Bronchial epithelial cell (primary cell): ENCODE results near the gene MALRD1. TPM values are rescaled to one million over a fixed set of nuclear protein-coding genes. Genes with fewer than 3 reads are reported as not detected.

Experiments used
- DNase-seq: peaks from one replicate; pipeline ENCODE4 v3.0.0-alpha.2; 2010; ENCODE audit warnings: low read depth
- FAIRE-seq: peaks from 2 replicates; lab custom pipeline; 2011; peaks lifted over from hg19 to GRCh38; lab: Jason Lieb, UNC
- H3K27me3 ChIP-seq: 2 replicates; pipeline ENCODE4 v1.5.1; 2011; ENCODE audit warnings: low read length; ENCODE audit not compliant: control insufficient read depth, insufficient read depth
- H3K36me3 ChIP-seq: 2 replicates; pipeline ENCODE4 v1.5.1; 2011; ENCODE audit warnings: low read length; ENCODE audit not compliant: control insufficient read depth, insufficient read depth
- H3K4me3 ChIP-seq: 2 replicates; pipeline ENCODE4 v1.5.1; 2011; ENCODE audit warnings: mild to moderate bottlenecking, low read depth, low read length, control low read depth
- total RNA-seq: library from RNA; depleted of rRNA; stranded (reverse); fragments of >200 nt; gene quantifications from 2 replicates; pipeline ENCODE4 v1.2.1, GENCODE V29; 2014
- TF ChIP-seq, protein P1 (sequence below): IDR thresholded peaks from 2 replicates; pipeline ENCODE4 v1.5.1; 2011; ENCODE audit warnings: mild to moderate bottlenecking, moderate library complexity, low read length, control low read depth, inconsistent platforms; ENCODE audit not compliant: insufficient read depth, severe bottlenecking

MALRD1 gene
- total RNA-seq, 1 donor from 2014 or later = not detected

DNA sequence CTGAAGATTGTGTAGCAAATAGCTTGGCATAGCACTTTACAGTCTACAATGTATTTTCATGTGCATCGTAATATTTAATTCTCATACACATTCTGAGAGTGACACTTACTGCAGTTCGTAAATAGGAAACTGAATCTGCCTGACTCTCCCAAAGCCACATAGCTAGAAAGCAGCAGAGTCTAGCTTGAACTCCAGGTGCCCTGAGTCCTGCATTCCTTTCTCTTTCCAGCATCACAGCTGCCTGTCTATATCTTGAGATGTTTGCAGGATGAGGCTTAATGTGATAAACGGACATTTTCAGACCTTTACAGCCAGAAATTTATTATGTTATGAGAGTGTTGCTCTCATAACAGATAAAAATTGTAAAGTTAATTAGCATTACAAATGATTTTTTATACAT, 634.8 kb downstream of the MALRD1 start:
- no peaks in the 10 kb centered on the region for H3K36me3 ChIP-seq
- TF ChIP-seq, protein P1, sequence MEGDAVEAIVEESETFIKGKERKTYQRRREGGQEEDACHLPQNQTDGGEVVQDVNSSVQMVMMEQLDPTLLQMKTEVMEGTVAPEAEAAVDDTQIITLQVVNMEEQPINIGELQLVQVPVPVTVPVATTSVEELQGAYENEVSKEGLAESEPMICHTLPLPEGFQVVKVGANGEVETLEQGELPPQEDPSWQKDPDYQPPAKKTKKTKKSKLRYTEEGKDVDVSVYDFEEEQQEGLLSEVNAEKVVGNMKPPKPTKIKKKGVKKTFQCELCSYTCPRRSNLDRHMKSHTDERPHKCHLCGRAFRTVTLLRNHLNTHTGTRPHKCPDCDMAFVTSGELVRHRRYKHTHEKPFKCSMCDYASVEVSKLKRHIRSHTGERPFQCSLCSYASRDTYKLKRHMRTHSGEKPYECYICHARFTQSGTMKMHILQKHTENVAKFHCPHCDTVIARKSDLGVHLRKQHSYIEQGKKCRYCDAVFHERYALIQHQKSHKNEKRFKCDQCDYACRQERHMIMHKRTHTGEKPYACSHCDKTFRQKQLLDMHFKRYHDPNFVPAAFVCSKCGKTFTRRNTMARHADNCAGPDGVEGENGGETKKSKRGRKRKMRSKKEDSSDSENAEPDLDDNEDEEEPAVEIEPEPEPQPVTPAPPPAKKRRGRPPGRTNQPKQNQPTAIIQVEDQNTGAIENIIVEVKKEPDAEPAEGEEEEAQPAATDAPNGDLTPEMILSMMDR = no peak
- no peak overlapping the region for H3K4me3 ChIP-seq
- FAIRE-seq (no peak), DNase-seq (no peak)
- no peaks in the 10 kb centered on the region for H3K27me3 ChIP-seq

DNA sequence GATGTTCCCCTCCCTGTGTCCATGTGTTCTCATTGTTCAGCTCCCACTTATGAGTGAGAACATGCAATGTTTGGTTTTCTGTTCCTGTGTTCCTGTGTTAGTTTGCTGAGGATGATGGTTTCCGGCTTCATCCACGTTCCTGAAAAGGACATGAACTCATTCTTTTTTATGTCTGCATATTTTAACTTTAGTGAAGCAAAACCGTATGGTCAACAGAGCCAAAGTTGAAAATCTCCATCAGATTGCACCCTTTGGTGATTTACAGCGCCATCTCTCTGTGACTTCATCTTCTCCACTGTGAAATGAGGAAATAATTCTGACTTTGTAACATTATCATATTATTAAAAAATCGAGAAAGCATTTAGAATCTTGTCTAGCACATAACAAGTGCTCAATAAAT, 635.4 kb downstream of the MALRD1 start:
- no peaks in the 10 kb centered on the region for H3K27me3 ChIP-seq
- no peaks in the 10 kb centered on the region for H3K36me3 ChIP-seq
- H3K4me3 ChIP-seq = no peak overlapping the region
- no peak for DNase-seq
- no peak for FAIRE-seq
- TF ChIP-seq, protein P1 = no peak

DNA sequence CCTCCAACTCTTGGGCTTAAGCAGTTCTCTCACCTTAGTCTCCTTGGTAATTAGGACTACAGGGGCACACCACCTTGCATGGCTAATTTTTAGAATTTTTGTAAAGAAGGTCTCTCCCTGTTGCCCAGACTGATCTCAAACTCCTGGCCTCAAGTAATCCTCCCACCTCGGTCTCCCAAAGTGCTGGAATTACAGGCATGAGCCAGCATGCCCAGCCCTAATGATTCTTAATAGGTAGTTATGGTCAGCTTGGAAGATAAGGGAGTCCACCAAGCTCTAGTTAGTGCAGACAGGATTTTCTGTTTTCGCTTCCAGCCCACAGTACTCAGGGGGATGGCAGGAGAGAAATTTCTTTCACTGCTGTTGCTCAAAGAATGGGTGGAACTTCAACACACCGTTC, 639.7 kb downstream of the MALRD1 start:
- Histone ChIP-seq H3K4me3 (no peak overlapping the region), H3K36me3 (no peaks in the 10 kb centered on the region), H3K27me3 (no peaks in the 10 kb centered on the region)
- TF ChIP-seq, protein P1 = no peak
- no peak for DNase-seq
- no peak for FAIRE-seq

GRCh38 chr10:19689231-19689630, 640.6 kb downstream of the MALRD1 start:
- DNase-seq (no peak), FAIRE-seq (no peak)
- TF ChIP-seq, protein P1 = no peak
- no peak overlapping the region for H3K4me3 ChIP-seq
- no peaks in the 10 kb centered on the region for H3K27me3 ChIP-seq
- H3K36me3 ChIP-seq = no peaks in the 10 kb centered on the region

DNA sequence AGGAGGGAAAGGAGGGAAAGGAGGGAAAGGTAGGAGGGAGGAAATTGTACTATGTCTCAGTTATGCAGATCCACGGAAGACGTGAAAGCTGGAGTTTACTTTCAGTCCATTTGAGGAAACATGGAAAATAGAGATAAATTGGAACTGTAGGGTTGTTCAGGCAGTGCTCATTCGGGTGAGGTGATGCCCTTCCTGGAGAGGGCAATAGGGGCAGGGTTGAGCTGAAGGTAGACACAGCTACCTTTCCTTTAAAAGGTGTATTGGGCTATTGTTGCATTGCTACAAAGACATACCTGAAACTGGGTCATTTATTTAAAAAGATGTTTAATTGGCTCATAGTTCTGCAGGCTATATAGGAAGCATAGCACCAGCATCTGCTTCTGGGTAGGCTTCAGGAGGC, 650.7 kb downstream of the MALRD1 start:
- H3K27me3 ChIP-seq = no peaks in the 10 kb centered on the region
- H3K36me3 ChIP-seq = no peaks in the 10 kb centered on the region
- FAIRE-seq (no peak), DNase-seq (no peak)
- H3K4me3 ChIP-seq = no peak overlapping the region
- TF ChIP-seq, protein P1 = no peak

- no peak overlapping the region for H3K4me3 ChIP-seq
- TF ChIP-seq, protein P1 = no peak
- DNase-seq (no peak), FAIRE-seq (no peak)
- no peaks in the 10 kb centered on the region for H3K27me3 ChIP-seq
- no peaks in the 10 kb centered on the region for H3K36me3 ChIP-seq
These were observed 652.9 kb downstream of the MALRD1 start for GRCh38 chr10:19701427-19702052.
